ENCODE data around the gene SCYL1.

The SCYL1 gene

DNA sequence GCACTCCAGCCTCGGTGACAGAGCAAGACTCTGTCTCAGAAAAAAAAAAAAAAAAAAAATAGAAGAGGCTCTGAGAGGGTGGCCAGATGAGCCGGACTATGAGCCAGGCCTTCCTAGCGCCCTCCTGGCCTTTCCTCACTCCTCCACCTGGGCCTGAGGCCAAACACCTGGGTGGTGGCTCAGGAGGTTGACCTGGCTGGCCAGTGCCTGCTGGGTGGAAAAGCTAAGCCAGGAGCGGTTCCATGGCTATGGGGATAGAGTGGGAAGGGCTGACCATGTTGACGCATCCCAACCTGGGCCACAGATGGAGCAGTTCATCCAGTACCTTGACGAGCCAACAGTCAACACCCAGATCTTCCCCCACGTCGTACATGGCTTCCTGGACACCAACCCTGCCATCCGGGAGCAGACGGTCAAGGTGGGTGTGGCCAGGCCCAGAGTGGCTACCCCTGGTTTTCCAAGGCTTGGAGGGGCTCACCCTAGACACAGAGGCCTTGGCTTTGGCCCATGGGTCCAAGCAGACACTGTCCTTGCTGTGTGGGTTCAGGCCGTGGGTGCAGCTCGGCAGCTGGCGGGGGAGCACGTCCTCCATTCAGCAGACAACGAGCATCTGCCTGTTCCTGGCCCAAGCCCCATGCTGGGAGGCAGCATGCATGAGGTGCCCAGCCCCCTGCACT lies 7.6 kb downstream of the SCYL1 start:
- H3K4me3 ChIP-seq (ENCODE audit: low read depth, low read length), result no peak overlapping the region
- TF ChIP-seq, protein P1, sequence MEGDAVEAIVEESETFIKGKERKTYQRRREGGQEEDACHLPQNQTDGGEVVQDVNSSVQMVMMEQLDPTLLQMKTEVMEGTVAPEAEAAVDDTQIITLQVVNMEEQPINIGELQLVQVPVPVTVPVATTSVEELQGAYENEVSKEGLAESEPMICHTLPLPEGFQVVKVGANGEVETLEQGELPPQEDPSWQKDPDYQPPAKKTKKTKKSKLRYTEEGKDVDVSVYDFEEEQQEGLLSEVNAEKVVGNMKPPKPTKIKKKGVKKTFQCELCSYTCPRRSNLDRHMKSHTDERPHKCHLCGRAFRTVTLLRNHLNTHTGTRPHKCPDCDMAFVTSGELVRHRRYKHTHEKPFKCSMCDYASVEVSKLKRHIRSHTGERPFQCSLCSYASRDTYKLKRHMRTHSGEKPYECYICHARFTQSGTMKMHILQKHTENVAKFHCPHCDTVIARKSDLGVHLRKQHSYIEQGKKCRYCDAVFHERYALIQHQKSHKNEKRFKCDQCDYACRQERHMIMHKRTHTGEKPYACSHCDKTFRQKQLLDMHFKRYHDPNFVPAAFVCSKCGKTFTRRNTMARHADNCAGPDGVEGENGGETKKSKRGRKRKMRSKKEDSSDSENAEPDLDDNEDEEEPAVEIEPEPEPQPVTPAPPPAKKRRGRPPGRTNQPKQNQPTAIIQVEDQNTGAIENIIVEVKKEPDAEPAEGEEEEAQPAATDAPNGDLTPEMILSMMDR (IDR thresholded peaks at IDR 0.05; ENCODE audit: low read depth, low read length, missing control alignments), result no peak
- in situ Hi-C loops (cut with HindIII; ENCODE audit: low sequenced_read_pairs), result no loop called here
- no peak for DNase-seq (ENCODE audit: low read depth)

DNA sequence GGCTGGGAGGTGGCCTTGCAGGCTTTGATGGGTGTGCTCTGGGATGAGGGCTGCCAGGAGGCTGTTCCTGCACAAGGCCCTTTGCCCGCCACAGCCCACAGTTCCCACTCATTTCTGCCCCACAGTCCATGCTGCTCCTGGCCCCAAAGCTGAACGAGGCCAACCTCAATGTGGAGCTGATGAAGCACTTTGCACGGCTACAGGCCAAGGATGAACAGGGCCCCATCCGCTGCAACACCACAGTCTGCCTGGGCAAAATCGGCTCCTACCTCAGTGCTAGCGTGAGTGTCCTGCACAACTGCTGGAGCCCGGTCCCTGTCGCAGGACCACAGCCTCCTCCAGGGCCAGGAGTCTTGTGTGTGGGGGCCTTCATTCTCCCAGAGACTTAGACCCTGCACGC lies 10.2 kb downstream of the SCYL1 start:
- in situ Hi-C loops (cut with HindIII; ENCODE audit: low sequenced_read_pairs), result no loop called here
- TF ChIP-seq, protein P1 (IDR thresholded peaks at IDR 0.05; ENCODE audit: low read depth, low read length, missing control alignments), result no peak
- no peak overlapping the region for H3K4me3 ChIP-seq (ENCODE audit: low read depth, low read length)
- DNase-seq (ENCODE audit: low read depth), result no peak

DNA sequence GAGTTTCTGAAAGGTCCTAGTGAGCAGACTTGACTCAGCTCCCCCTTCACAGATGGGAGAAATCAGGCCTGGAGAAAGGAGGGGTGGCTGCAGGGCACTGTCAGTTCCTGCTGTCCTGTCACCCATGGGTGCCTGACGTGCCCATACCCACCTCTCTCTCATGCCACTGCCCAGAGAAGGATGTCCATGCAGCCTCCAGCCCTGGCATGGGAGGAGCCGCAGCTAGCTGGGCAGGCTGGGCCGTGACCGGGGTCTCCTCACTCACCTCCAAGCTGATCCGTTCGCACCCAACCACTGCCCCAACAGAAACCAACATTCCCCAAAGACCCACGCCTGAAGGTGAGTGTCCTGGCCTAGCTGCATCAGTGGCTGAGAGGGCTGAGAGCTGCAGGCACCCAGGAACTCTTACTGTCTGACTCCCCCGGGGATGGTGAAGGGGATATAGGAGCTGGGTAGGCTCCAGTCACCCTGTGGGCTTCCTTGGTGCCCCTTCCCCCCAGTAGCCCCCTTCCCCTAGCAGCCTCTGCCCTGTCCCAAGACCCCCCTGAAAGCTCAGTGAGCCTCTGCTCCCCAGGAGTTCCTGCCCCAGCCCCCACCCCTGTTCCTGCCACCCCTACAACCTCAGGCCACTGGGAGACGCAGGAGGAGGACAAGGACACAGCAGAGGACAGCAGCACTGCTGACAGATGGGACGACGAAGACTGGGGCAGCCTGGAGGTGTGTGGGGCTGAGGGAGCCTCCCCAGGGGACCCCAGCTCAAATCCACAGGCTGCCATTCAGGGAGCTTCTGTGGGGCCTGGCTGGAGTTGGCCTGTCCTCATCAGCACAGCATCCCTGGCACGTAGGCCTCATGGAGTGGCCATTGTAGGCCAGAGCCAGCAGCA lies 11.8 kb downstream of the SCYL1 start:
- H3K4me3 ChIP-seq (ENCODE audit: low read depth, low read length), result no peak overlapping the region
- no peak for DNase-seq (ENCODE audit: low read depth)
- TF ChIP-seq, protein P1 (IDR thresholded peaks at IDR 0.05; ENCODE audit: low read depth, low read length, missing control alignments), result no peak
- in situ Hi-C loops (cut with HindIII; ENCODE audit: low sequenced_read_pairs), result no loop called here

DNA sequence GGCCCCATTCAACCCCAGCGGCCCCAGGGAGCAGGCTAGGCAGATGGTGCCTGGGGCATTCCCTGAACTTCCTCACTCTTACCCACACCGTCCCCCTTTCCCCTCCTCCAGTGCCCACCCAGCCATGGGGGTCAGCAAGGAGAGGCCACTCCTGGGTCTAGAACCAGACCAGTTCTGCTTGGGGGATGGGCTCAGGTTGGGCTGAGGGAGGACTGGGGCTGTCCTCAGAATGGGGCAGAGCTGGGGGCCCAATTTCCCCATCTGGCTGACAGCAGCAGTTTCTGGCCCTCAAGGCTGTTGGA lies 12.4 kb downstream of the SCYL1 start:
- no peak for DNase-seq (ENCODE audit: low read depth)
- no peak overlapping the region for H3K4me3 ChIP-seq (ENCODE audit: low read depth, low read length)
- in situ Hi-C loops (cut with HindIII; ENCODE audit: low sequenced_read_pairs), result no loop called here
- TF ChIP-seq, protein P1 (IDR thresholded peaks at IDR 0.05; ENCODE audit: low read depth, low read length, missing control alignments), result no peak

DNA sequence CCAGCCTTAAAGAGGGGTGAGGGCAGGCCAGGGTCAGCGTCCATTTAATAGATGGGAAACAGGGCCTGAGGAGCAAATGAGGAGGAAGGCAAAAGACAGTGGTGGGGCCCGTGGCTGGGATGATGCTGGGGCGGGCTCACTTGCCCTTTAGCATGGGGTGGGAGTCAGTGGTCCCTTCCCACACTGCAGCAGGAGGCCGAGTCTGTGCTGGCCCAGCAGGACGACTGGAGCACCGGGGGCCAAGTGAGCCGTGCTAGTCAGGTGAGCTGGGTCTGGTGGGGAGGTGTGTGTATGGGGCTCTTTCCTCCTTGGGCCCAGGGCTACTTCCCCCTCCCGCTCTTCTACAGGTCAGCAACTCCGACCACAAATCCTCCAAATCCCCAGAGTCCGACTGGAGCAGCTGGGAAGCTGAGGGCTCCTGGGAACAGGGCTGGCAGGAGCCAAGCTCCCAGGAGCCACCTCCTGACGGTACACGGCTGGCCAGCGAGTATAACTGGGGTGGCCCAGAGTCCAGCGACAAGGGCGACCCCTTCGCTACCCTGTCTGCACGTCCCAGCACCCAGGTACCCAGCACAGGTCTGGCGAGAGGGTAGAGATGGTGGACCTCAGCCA lies 12.8 kb downstream of the SCYL1 start:
- TF ChIP-seq, protein P1 (IDR thresholded peaks at IDR 0.05; ENCODE audit: low read depth, low read length, missing control alignments), result no peak
- H3K4me3 ChIP-seq (ENCODE audit: low read depth, low read length), result no peak overlapping the region
- DNase-seq (ENCODE audit: low read depth), result no peak
- in situ Hi-C loops (cut with HindIII; ENCODE audit: low sequenced_read_pairs), result no loop called here

DNA sequence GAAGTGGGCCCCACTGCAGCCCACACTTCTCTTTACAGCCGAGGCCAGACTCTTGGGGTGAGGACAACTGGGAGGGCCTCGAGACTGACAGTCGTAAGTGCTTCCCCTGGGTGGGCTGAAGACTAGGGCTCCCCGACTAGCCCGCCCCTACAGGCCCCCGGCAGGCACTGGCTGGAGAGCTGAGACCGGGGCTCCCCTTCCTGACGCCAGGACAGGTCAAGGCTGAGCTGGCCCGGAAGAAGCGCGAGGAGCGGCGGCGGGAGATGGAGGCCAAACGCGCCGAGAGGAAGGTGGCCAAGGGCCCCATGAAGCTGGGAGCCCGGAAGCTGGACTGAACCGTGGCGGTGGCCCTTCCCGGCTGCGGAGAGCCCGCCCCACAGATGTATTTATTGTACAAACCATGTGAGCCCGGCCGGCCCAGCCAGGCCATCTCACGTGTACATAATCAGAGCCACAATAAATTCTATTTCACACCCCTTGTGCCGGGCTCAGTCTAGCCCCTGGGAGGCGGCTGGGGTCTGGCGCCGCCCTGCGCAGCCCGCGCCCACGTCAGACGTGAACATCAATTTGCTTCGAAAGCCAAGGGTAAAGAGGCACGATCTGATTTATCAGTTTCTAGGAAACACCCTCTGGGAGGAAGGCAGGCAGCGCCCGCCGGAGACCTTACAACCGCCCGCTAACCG lies 13.5 kb downstream of the SCYL1 start:
- in situ Hi-C loops (cut with HindIII; ENCODE audit: low sequenced_read_pairs), result no loop called here
- no peak for DNase-seq (ENCODE audit: low read depth)
- TF ChIP-seq, protein P1 (IDR thresholded peaks at IDR 0.05; ENCODE audit: low read depth, low read length, missing control alignments), result no peak
- H3K4me3 ChIP-seq (ENCODE audit: low read depth, low read length), result no peak overlapping the region

All from astrocyte of the cerebellum (primary cell).